Smooth muscle cell (in vitro differentiated cells): Measurements from ENCODE around the gene OR10A6. TPM values are rescaled to one million over a fixed set of nuclear protein-coding genes. Genes with fewer than 3 reads are reported as not detected.

Experiments used
- DNase-seq: peaks from one replicate; lab custom pipeline; 2025; ENCODE audit not compliant: unreplicated experiment; lab: John Stamatoyannopoulos, UW
- H2AFZ ChIP-seq: fragments of 200-600 bp; sonication (generic); 2 replicates; pipeline ENCODE4 v1.6.0; 2016; ENCODE audit warnings: antibody characterized with exemption, low read depth, mild to moderate bottlenecking
- H3F3A ChIP-seq: fragments of 200-600 bp; sonication (generic); 2 replicates; pipeline ENCODE4 v1.6.0; 2017; ENCODE audit warnings: antibody characterized with exemption, low read depth
- H3K27ac ChIP-seq: fragments of 200-600 bp; sonication (generic); 2 replicates; pipeline ENCODE4 v1.5.1; 2016; ENCODE audit warnings: low read depth, mild to moderate bottlenecking
- H3K27me3 ChIP-seq: fragments of 200-600 bp; sonication (generic); 2 replicates; pipeline ENCODE4 v1.6.1; 2016; ENCODE audit warnings: low read depth, mild to moderate bottlenecking
- H3K36me3 ChIP-seq: fragments of 200-600 bp; sonication (generic); 2 replicates; pipeline ENCODE4 v1.5.1; 2016; ENCODE audit warnings: low read depth
- H3K4me1 ChIP-seq: fragments of 200-600 bp; sonication (generic); 2 replicates; pipeline ENCODE4 v1.5.1; 2016; ENCODE audit warnings: low read depth
- H3K4me2 ChIP-seq: fragments of 200-600 bp; sonication (generic); 2 replicates; pipeline ENCODE4 v1.6.0; 2016; ENCODE audit warnings: mild to moderate bottlenecking
- H3K4me3 ChIP-seq: fragments of 200-600 bp; sonication (generic); 2 replicates; pipeline ENCODE4 v1.5.1; 2016; ENCODE audit warnings: mild to moderate bottlenecking
- H3K79me2 ChIP-seq: fragments of 200-600 bp; sonication (generic); 2 replicates; pipeline ENCODE4 v1.6.0; 2016; ENCODE audit warnings: low read depth, mild to moderate bottlenecking
- H3K9ac ChIP-seq: fragments of 200-600 bp; sonication (generic); 2 replicates; pipeline ENCODE4 v1.6.0; 2016; ENCODE audit warnings: low read depth
- H3K9me3 ChIP-seq: fragments of 200-600 bp; sonication (generic); replicated peaks from 2 replicates; pipeline ENCODE4 v1.5.1; 2016; ENCODE audit warnings: low read depth
- H4K20me1 ChIP-seq: fragments of 200-600 bp; sonication (generic); 2 replicates; pipeline ENCODE4 v1.6.0; 2016; ENCODE audit warnings: low read depth
- CTCF ChIP-seq: fragments of 200-600 bp; sonication (generic); IDR thresholded peaks from 2 replicates; pipeline ENCODE4 v1.5.1; 2017; ENCODE audit warnings: borderline replicate concordance, mild to moderate bottlenecking, antibody characterized with exemption; ENCODE audit not compliant: insufficient read depth, poor library complexity, severe bottlenecking
- WGBS: methylation state at CpG from one replicate; pipeline ENCODE4 v1.1.7; 2016; ENCODE audit warnings: low lambda C conversion rate; 5-methylcytosine and 5-hydroxymethylcytosine counted together
- polyA plus RNA-seq: library from polyadenylated mRNA; unstranded; fragments of >200 nt; fragmentation: Nextera tagmentation; extraction: Ambion mirVana; gene quantifications from 2 replicates; pipeline ENCODE4 v1.2.1, GENCODE V29; 2016
- small RNA-seq: library from RNA; depleted of rRNA; stranded (forward); fragments of <200 nt; gene quantifications from one replicate; pipeline ENCODE3, GENCODE V24; 2014
- total RNA-seq: library from RNA; depleted of rRNA; stranded (reverse); fragments of >200 nt; gene quantifications from 2 replicates; pipeline ENCODE4 v1.2.3, GENCODE V29; 2014

OR10A6 gene
- total and polyA plus RNA-seq, 2 experiments from 2014 or later: 0.31 TPM; not detected in 1

- Histone ChIP-seq H3K4me3 (no peak overlapping the region), H4K20me1 (no peaks in the 10 kb centered on the region), H3K9me3 (no peaks in the 10 kb centered on the region), H3F3A (no peaks in the 10 kb centered on the region), H3K79me2 (no peaks in the 10 kb centered on the region), H2AFZ (no peak overlapping the region), H3K4me2 (no peak overlapping the region), H3K27ac (no peak overlapping the region), H3K4me1 (peaks cover 7% of the 10 kb centered on the region), H3K27me3 (no peaks in the 10 kb centered on the region), H3K9ac (no peak overlapping the region), H3K36me3 (no peaks in the 10 kb centered on the region)
- no peak for TF ChIP-seq CTCF
- 85% methylated on average over 3 of the region's 3 CpGs for WGBS
- DNase-seq: no peak
Observed at GRCh38 chr11:7882860-7883259, 48.2 kb downstream of the OR10A6 start.

Small RNA genes lying within 50 kb of the gene (small RNA-seq; reads per million reads assigned to genes)
- gene COX6CP5: not detected
- not detected for gene RNU6-943P

Other genes with a start within 250 kb of the OR10A6 start
- gene OVCH2, start 224.8 kb downstream of the OR10A6 start, total RNA-seq: 0.13 and 1.7 TPM in 2 replicates
- 0.26 and 1.6 TPM in 2 replicates for gene OVCH2, start 224.8 kb downstream of the OR10A6 start, polyA plus RNA-seq
- gene OR5P2, start 134.3 kb downstream of the OR10A6 start, total RNA-seq: 0.54 and 0.76 TPM in 2 replicates
- gene OR5P2, start 134.3 kb downstream of the OR10A6 start, polyA plus RNA-seq: 0.45 TPM in 1 of 2 replicates, not detected in the other
- gene OR5P3, start 100.4 kb downstream of the OR10A6 start, total RNA-seq: 0.31 and 0.81 TPM in 2 replicates
- gene OR5P3, start 100.4 kb downstream of the OR10A6 start, polyA plus RNA-seq: not detected in 2 replicates
- not detected in 2 replicates for gene OR10A3, start 10.4 kb upstream of the OR10A6 start, total RNA-seq
- not detected in 2 replicates for gene OR10A3, start 10.4 kb upstream of the OR10A6 start, polyA plus RNA-seq
- gene NLRP10, start 34.2 kb upstream of the OR10A6 start, total RNA-seq: 0.13 and 0.81 TPM in 2 replicates
- gene NLRP10, start 34.2 kb upstream of the OR10A6 start, polyA plus RNA-seq: 0.59 TPM in 1 of 2 replicates, not detected in the other
- 169 and 199 TPM in 2 replicates for gene EIF3F, start 56.1 kb upstream of the OR10A6 start, total RNA-seq
- 148 and 158 TPM in 2 replicates for gene EIF3F, start 56.1 kb upstream of the OR10A6 start, polyA plus RNA-seq
- 9.5 and 11.5 TPM in 2 replicates for gene TUB, start 149.9 kb upstream of the OR10A6 start, total RNA-seq
- gene TUB, start 149.9 kb upstream of the OR10A6 start, polyA plus RNA-seq: 5.2 and 6.0 TPM in 2 replicates
- 0.18 and 3.1 TPM in 2 replicates for gene RIC3, start 237.8 kb upstream of the OR10A6 start, total RNA-seq
- 0.35 and 1.6 TPM in 2 replicates for gene RIC3, start 237.8 kb upstream of the OR10A6 start, polyA plus RNA-seq